ENCODE measurements around the gene SCYL2.

- no peak for TF ChIP-seq CTCF (IDR thresholded peaks at IDR 0.05 in 2 of 3, conservative IDR thresholded peaks at IDR 0.05 in 1 of 3; ENCODE audit: control insufficient read depth in 2 of 3, extremely low read depth in 1 of 3, insufficient read depth in 1 of 3, low read depth in 3 of 3, low read length in 3 of 3)
- TF ChIP-seq EZH2 (IDR thresholded peaks at IDR 0.05; ENCODE audit: borderline replicate concordance, control insufficient read depth, low read depth, low read length): no peak
- TF ChIP-seq REST (IDR thresholded peaks at IDR 0.05; ENCODE audit: low read depth, low read length): no peak
- TF ChIP-seq EP300 (IDR thresholded peaks at IDR 0.05; ENCODE audit: borderline replicate concordance in 1 of 2, control insufficient read depth in 1 of 2, low read depth in 2 of 2, low read length in 2 of 2): no peak
- TF ChIP-seq POLR2A (IDR thresholded peaks at IDR 0.05; ENCODE audit: low read depth, low read length): no peak
- TF ChIP-seq ZNF622 (IDR thresholded peaks at IDR 0.05): no peak
- no peak for TF ChIP-seq PAX5 (IDR thresholded peaks at IDR 0.05; ENCODE audit: borderline replicate concordance, low read depth, low read length)
- no peak for TF ChIP-seq CHD1 (IDR thresholded peaks at IDR 0.05; ENCODE audit: low read depth, low read length)
Observed at GRCh38 chr12:100268835-100269564, 2.0 kb downstream of the SCYL2 start.

Data from GM12878 (cell line).